GM23338 (cell line): ENCODE data around the gene TNK2. TPM values are rescaled to one million over a fixed set of nuclear protein-coding genes. Genes with fewer than 3 reads are reported as not detected.
A peak's percentile ranks its signal among the peaks of the same experiment; 100 is the strongest.

Experiments
- ATAC-seq: fragments of 200-7000 bp; cut with Tn5 transposase; 3 replicates; pipeline ENCODE4 v1.9.1; 2020
- DNase-seq: peaks from one replicate; pipeline ENCODE4 v3.0.0-alpha.2; 2015; ENCODE audit warnings: low spot score
- H2AFZ ChIP-seq: fragments of 200-600 bp; sonication (generic); 2 replicates; pipeline ENCODE4 v1.8.0; 2016; ENCODE audit warnings: antibody characterized with exemption, mild to moderate bottlenecking, moderate library complexity
- H3F3A ChIP-seq: fragments of 200-600 bp; sonication (generic); replicated peaks from 2 replicates; pipeline ENCODE4 v1.8.0; 2017; ENCODE audit warnings: antibody characterized with exemption, mixed run types, low read depth
- H3K27ac ChIP-seq: fragments of 200-600 bp; sonication (generic); 2 replicates; pipeline ENCODE4 v1.6.1; 2016; ENCODE audit warnings: low read depth
- H3K27me3 ChIP-seq: fragments of 200-600 bp; sonication (generic); 2 replicates; pipeline ENCODE4 v1.8.0; 2016; ENCODE audit warnings: mild to moderate bottlenecking, mixed run types, moderate library complexity; ENCODE audit not compliant: insufficient read depth
- H3K36me3 ChIP-seq: fragments of 200-600 bp; sonication (generic); 2 replicates; pipeline ENCODE4 v1.8.0; 2016; ENCODE audit warnings: mild to moderate bottlenecking; ENCODE audit not compliant: insufficient read depth
- H3K4me1 ChIP-seq: fragments of 200-600 bp; sonication (generic); 2 replicates; pipeline ENCODE4 v1.8.0; 2016; ENCODE audit warnings: mild to moderate bottlenecking, moderate library complexity; ENCODE audit not compliant: insufficient read depth
- H3K4me2 ChIP-seq: fragments of 200-600 bp; sonication (generic); 2 replicates; pipeline ENCODE4 v1.7.1; 2017; ENCODE audit warnings: mixed run types
- H3K4me3 ChIP-seq: fragments of 200-600 bp; sonication (generic); 2 replicates; pipeline ENCODE4 v1.6.1; 2016; ENCODE audit warnings: mixed run types
- H3K79me2 ChIP-seq: fragments of 200-600 bp; sonication (generic); replicated peaks from 2 replicates; pipeline ENCODE4 v1.8.0; 2017; ENCODE audit warnings: mild to moderate bottlenecking; ENCODE audit not compliant: insufficient read depth
- H3K9me2 ChIP-seq: fragments of 200-600 bp; sonication (generic); 2 replicates; pipeline ENCODE4 v1.8.0; 2017; ENCODE audit not compliant: insufficient read depth
- H4K20me1 ChIP-seq: fragments of 200-600 bp; sonication (generic); replicated peaks from 2 replicates; pipeline ENCODE4 v1.8.0; 2017; ENCODE audit warnings: mild to moderate bottlenecking; ENCODE audit not compliant: insufficient read depth
- H3K27ac Mint-ChIP-seq: 2 replicates; pipeline ENCODE4 v1.8.0; 2020; ENCODE audit warnings: inconsistent platforms, mild to moderate bottlenecking, moderate library complexity, mixed read lengths
- H3K27me3 Mint-ChIP-seq: 3 replicates; pipeline ENCODE4 v1.8.0; 2022; ENCODE audit warnings: low read depth, mild to moderate bottlenecking, moderate library complexity, mixed read lengths, inconsistent platforms; ENCODE audit not compliant: insufficient read depth, poor library complexity
- H3K36me3 Mint-ChIP-seq: 3 replicates; pipeline ENCODE4 v1.8.0; 2021; ENCODE audit warnings: low read depth, mild to moderate bottlenecking, inconsistent platforms, moderate library complexity, mixed read lengths
- H3K4me1 Mint-ChIP-seq: 3 replicates; pipeline ENCODE4 v1.8.0; 2020; ENCODE audit warnings: mild to moderate bottlenecking, inconsistent platforms, mixed read lengths
- H3K4me3 Mint-ChIP-seq: 3 replicates; pipeline ENCODE4 v1.8.0; 2021; ENCODE audit warnings: moderate library complexity, mild to moderate bottlenecking, inconsistent platforms, mixed read lengths
- H3K9me3 Mint-ChIP-seq: 3 replicates; pipeline ENCODE4 v1.8.0; 2020; ENCODE audit warnings: moderate library complexity, mild to moderate bottlenecking, inconsistent platforms, mixed read lengths
- CREB1 ChIP-seq: fragments of 250-450 bp; sonication (Bioruptor Pico); IDR thresholded peaks from 2 replicates; pipeline ENCODE4 v1.5.0; 2020; ENCODE audit warnings: low read depth, mild to moderate bottlenecking, moderate library complexity
- ETS1 ChIP-seq: IDR thresholded peaks from 2 replicates; pipeline ENCODE4 v1.6.1; 2016; ENCODE audit warnings: antibody characterized with exemption
- EZH2 ChIP-seq: fragments of 200-600 bp; sonication (generic); IDR thresholded peaks from one replicate; pipeline ENCODE4 v1.8.0; 2017; ENCODE audit warnings: antibody characterized with exemption, mild to moderate bottlenecking, low read depth; ENCODE audit not compliant: unreplicated experiment
- EZH2phosphoT487 ChIP-seq: fragments of 200-600 bp; sonication (generic); IDR thresholded peaks from one replicate; pipeline ENCODE4 v1.8.1; 2018; ENCODE audit warnings: antibody characterized with exemption; ENCODE audit not compliant: unreplicated experiment
- JUNB ChIP-seq: IDR thresholded peaks from one replicate; pipeline ENCODE4 v1.6.1; 2016; ENCODE audit warnings: antibody characterized with exemption; ENCODE audit not compliant: unreplicated experiment
- NANOG ChIP-seq: IDR thresholded peaks from 2 replicates; pipeline ENCODE4 v1.6.1; 2016; ENCODE audit warnings: antibody characterized with exemption, borderline replicate concordance
- POLR2AphosphoS5 ChIP-seq: IDR thresholded peaks from 2 replicates; pipeline ENCODE4 v1.6.1; 2016; ENCODE audit warnings: antibody characterized with exemption, low read depth
- REST ChIP-seq: IDR thresholded peaks from one replicate; pipeline ENCODE4 v1.6.1; 2018; ENCODE audit warnings: antibody characterized with exemption; ENCODE audit not compliant: unreplicated experiment
- STAT1 ChIP-seq: IDR thresholded peaks from one replicate; pipeline ENCODE4 v1.6.1; 2016; ENCODE audit warnings: antibody characterized with exemption; ENCODE audit not compliant: unreplicated experiment
- ZNF114 ChIP-seq: fragments of 250-450 bp; sonication (Bioruptor Pico); IDR thresholded peaks from 2 replicates; pipeline ENCODE4 v1.5.0; 2020; ENCODE audit warnings: mild to moderate bottlenecking, moderate library complexity
- ZNF331 ChIP-seq: fragments of 250-450 bp; sonication (Bioruptor Pico); IDR thresholded peaks from 2 replicates; pipeline ENCODE4 v1.5.0; 2020; ENCODE audit warnings: low read depth, mild to moderate bottlenecking, moderate library complexity
- polyA plus RNA-seq: library from polyadenylated mRNA; unstranded; fragments of >200 nt; fragmentation: Nextera tagmentation; extraction: Ambion mirVana; gene quantifications from 2 replicates; pipeline ENCODE4 v1.2.1, GENCODE V29; 2016
- total RNA-seq: library from RNA; depleted of rRNA; stranded (reverse); fragments of >200 nt; shearing (Covaris generic); gene quantifications from 2 replicates; pipeline ENCODE4 v1.2.3, GENCODE V29; 2014
- TF ChIP-seq, protein P1 (sequence below), 2 experiments: fragments of 200-600 bp in 1 of 2; sonication (generic) in 1 of 2; conservative IDR thresholded peaks; 2 replicates each; pipeline versions ENCODE4 v1.5.1 to v1.6.1; 2016 to 2017; ENCODE audit warnings: antibody characterized with exemption in 2 of 2, low read depth in 2 of 2, mild to moderate bottlenecking in 2 of 2, moderate library complexity in 1 of 2
- TF ChIP-seq, protein P2 (sequence below): fragments of 250-450 bp; sonication (Bioruptor Pico); IDR thresholded peaks from 2 replicates; pipeline ENCODE4 v1.5.0; 2020; ENCODE audit warnings: mild to moderate bottlenecking, moderate library complexity

TNK2 gene
- total and polyA plus RNA-seq, 2 experiments from 2014 or later: 10.0 to 22.5 TPM

- peak overlapping the region; percentile 23; the same call in 1 of the 2 replicates for H2AFZ ChIP-seq
- no peak overlapping the region for H3K4me2 ChIP-seq
- DNase-seq (no peak), ATAC-seq (no peak)
- Mint-ChIP-seq H3K4me1 (peaks cover 3% of the 10 kb centered on the region; the same call in 1 of the 3 replicates), H3K27ac (no peak overlapping the region), H3K36me3 (no peaks in the 10 kb centered on the region), H3K4me3 (no peak overlapping the region), H3K27me3 (peaks cover 9% of the 10 kb centered on the region), H3K9me3 (no peaks in the 10 kb centered on the region)
- TF ChIP-seq ETS1 (no peak), EZH2 (no peak), CREB1 (CRISPR knock-in tag) (no peak), EZH2phosphoT487 (no peak), ZNF331 (CRISPR knock-in tag) (no peak), ZNF114 (no peak), REST (no peak), JUNB (no peak), NANOG (no peak), POLR2AphosphoS5 (no peak), STAT1 (no peak)
- TF ChIP-seq, protein P1, sequence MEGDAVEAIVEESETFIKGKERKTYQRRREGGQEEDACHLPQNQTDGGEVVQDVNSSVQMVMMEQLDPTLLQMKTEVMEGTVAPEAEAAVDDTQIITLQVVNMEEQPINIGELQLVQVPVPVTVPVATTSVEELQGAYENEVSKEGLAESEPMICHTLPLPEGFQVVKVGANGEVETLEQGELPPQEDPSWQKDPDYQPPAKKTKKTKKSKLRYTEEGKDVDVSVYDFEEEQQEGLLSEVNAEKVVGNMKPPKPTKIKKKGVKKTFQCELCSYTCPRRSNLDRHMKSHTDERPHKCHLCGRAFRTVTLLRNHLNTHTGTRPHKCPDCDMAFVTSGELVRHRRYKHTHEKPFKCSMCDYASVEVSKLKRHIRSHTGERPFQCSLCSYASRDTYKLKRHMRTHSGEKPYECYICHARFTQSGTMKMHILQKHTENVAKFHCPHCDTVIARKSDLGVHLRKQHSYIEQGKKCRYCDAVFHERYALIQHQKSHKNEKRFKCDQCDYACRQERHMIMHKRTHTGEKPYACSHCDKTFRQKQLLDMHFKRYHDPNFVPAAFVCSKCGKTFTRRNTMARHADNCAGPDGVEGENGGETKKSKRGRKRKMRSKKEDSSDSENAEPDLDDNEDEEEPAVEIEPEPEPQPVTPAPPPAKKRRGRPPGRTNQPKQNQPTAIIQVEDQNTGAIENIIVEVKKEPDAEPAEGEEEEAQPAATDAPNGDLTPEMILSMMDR (conservative IDR thresholded peaks at IDR 0.05; ENCODE audit: low read depth in 2 of 2): no peak
- TF ChIP-seq, protein P2, sequence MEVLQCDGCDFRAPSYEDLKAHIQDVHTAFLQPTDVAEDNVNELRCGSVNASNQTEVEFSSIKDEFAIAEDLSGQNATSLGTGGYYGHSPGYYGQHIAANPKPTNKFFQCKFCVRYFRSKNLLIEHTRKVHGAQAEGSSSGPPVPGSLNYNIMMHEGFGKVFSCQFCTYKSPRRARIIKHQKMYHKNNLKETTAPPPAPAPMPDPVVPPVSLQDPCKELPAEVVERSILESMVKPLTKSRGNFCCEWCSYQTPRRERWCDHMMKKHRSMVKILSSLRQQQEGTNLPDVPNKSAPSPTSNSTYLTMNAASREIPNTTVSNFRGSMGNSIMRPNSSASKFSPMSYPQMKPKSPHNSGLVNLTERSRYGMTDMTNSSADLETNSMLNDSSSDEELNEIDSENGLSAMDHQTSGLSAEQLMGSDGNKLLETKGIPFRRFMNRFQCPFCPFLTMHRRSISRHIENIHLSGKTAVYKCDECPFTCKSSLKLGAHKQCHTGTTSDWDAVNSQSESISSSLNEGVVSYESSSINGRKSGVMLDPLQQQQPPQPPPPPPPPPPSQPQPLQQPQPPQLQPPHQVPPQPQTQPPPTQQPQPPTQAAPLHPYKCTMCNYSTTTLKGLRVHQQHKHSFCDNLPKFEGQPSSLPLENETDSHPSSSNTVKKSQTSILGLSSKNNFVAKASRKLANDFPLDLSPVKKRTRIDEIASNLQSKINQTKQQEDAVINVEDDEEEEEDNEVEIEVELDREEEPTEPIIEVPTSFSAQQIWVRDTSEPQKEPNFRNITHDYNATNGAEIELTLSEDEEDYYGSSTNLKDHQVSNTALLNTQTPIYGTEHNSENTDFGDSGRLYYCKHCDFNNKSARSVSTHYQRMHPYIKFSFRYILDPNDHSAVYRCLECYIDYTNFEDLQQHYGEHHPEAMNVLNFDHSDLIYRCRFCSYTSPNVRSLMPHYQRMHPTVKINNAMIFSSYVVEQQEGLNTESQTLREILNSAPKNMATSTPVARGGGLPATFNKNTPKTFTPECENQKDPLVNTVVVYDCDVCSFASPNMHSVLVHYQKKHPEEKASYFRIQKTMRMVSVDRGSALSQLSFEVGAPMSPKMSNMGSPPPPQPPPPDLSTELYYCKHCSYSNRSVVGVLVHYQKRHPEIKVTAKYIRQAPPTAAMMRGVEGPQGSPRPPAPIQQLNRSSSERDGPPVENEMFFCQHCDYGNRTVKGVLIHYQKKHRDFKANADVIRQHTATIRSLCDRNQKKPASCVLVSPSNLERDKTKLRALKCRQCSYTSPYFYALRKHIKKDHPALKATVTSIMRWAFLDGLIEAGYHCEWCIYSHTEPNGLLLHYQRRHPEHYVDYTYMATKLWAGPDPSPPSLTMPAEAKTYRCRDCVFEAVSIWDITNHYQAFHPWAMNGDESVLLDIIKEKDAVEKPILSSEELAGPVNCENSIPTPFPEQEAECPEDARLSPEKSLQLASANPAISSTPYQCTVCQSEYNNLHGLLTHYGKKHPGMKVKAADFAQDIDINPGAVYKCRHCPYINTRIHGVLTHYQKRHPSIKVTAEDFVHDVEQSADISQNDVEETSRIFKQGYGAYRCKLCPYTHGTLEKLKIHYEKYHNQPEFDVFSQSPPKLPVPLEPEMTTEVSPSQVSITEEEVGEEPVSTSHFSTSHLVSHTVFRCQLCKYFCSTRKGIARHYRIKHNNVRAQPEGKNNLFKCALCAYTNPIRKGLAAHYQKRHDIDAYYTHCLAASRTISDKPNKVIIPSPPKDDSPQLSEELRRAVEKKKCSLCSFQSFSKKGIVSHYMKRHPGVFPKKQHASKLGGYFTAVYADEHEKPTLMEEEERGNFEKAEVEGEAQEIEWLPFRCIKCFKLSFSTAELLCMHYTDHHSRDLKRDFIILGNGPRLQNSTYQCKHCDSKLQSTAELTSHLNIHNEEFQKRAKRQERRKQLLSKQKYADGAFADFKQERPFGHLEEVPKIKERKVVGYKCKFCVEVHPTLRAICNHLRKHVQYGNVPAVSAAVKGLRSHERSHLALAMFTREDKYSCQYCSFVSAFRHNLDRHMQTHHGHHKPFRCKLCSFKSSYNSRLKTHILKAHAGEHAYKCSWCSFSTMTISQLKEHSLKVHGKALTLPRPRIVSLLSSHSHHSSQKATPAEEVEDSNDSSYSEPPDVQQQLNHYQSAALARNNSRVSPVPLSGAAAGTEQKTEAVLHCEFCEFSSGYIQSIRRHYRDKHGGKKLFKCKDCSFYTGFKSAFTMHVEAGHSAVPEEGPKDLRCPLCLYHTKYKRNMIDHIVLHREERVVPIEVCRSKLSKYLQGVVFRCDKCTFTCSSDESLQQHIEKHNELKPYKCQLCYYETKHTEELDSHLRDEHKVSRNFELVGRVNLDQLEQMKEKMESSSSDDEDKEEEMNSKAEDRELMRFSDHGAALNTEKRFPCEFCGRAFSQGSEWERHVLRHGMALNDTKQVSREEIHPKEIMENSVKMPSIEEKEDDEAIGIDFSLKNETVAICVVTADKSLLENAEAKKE (CRISPR knock-in tag): no peak
- H3K27me3 ChIP-seq: no peaks in the 10 kb centered on the region
- no peak overlapping the region for H3K27ac ChIP-seq
- no peaks in the 10 kb centered on the region for H3K79me2 ChIP-seq
- no peaks in the 10 kb centered on the region for H3K9me2 ChIP-seq
- H3K4me1 ChIP-seq: no peaks in the 10 kb centered on the region
- H3K36me3 ChIP-seq: no peaks in the 10 kb centered on the region
- no peak overlapping the region for H3K4me3 ChIP-seq
- H4K20me1 ChIP-seq: no peaks in the 10 kb centered on the region
- H3F3A ChIP-seq: no peaks in the 10 kb centered on the region
These were observed 90.7 kb downstream of the TNK2 start for GRCh38 chr3:195817578-195818135.
